ENCODE data around the gene GNA15.

The GNA15 gene

GRCh38 chr19:3106509-3107141 lies 29.2 kb upstream of the GNA15 start:
- no peak for DNase-seq

- DNase-seq, result no peak
Observed at GRCh38 chr19:3107658-3108057, 28.2 kb upstream of the GNA15 start.

GRCh38 chr19:3108775-3109174 lies 27.1 kb upstream of the GNA15 start:
- DNase-seq, result peak; percentile 66

GRCh38 chr19:3109491-3109890 lies 26.3 kb upstream of the GNA15 start:
- DNase-seq, result no peak

- no peak for DNase-seq
Observed at GRCh38 chr19:3110126-3110825, 25.6 kb upstream of the GNA15 start.

- DNase-seq, result no peak
Observed at GRCh38 chr19:3111586-3112247, 24.1 kb upstream of the GNA15 start.

- DNase-seq, result no peak
Observed at GRCh38 chr19:3112375-3113099, 23.3 kb upstream of the GNA15 start.

GRCh38 chr19:3113100-3114017 lies 22.5 kb upstream of the GNA15 start:
- no peak for DNase-seq

- no peak for DNase-seq
Observed at GRCh38 chr19:3114018-3114726, 21.7 kb upstream of the GNA15 start.

GRCh38 chr19:3114811-3115210 lies 21.0 kb upstream of the GNA15 start:
- no peak for DNase-seq

- no peak for DNase-seq
Observed at GRCh38 chr19:3115411-3115810, 20.4 kb upstream of the GNA15 start.

- no peak for DNase-seq
Observed at GRCh38 chr19:3115916-3116602, 19.8 kb upstream of the GNA15 start.

- DNase-seq, result no peak
Observed at GRCh38 chr19:3116621-3117020, 19.2 kb upstream of the GNA15 start.

GRCh38 chr19:3117716-3118115 lies 18.1 kb upstream of the GNA15 start:
- DNase-seq, result no peak

GRCh38 chr19:3118232-3119070 lies 17.4 kb upstream of the GNA15 start:
- no peak for DNase-seq

GRCh38 chr19:3119071-3119595 lies 16.7 kb upstream of the GNA15 start:
- DNase-seq, result no peak

GRCh38 chr19:3119693-3120380 lies 16.0 kb upstream of the GNA15 start:
- no peak for DNase-seq

GRCh38 chr19:3120611-3121276 lies 15.1 kb upstream of the GNA15 start:
- no peak for DNase-seq

- DNase-seq, result no peak
Observed at GRCh38 chr19:3121396-3121795, 14.4 kb upstream of the GNA15 start.

All from CD4-positive, alpha-beta T cell treated with Interferon gamma for 1 hour (primary cell).